Smooth muscle cell (in vitro differentiated cells): ENCODE measurements around the gene PRDM13. TPM values are rescaled to one million over a fixed set of nuclear protein-coding genes. Genes with fewer than 3 reads are reported as not detected.

Source experiments
- DNase-seq: peaks from one replicate; lab custom pipeline; 2025; ENCODE audit not compliant: unreplicated experiment; lab: John Stamatoyannopoulos, UW
- H2AFZ ChIP-seq: fragments of 200-600 bp; sonication (generic); 2 replicates; pipeline ENCODE4 v1.6.0; 2016; ENCODE audit warnings: antibody characterized with exemption, low read depth, mild to moderate bottlenecking
- H3F3A ChIP-seq: fragments of 200-600 bp; sonication (generic); 2 replicates; pipeline ENCODE4 v1.6.0; 2017; ENCODE audit warnings: antibody characterized with exemption, low read depth
- H3K27ac ChIP-seq: fragments of 200-600 bp; sonication (generic); 2 replicates; pipeline ENCODE4 v1.5.1; 2016; ENCODE audit warnings: low read depth, mild to moderate bottlenecking
- H3K27me3 ChIP-seq: fragments of 200-600 bp; sonication (generic); 2 replicates; pipeline ENCODE4 v1.6.1; 2016; ENCODE audit warnings: low read depth, mild to moderate bottlenecking
- H3K36me3 ChIP-seq: fragments of 200-600 bp; sonication (generic); 2 replicates; pipeline ENCODE4 v1.5.1; 2016; ENCODE audit warnings: low read depth
- H3K4me1 ChIP-seq: fragments of 200-600 bp; sonication (generic); 2 replicates; pipeline ENCODE4 v1.5.1; 2016; ENCODE audit warnings: low read depth
- H3K4me2 ChIP-seq: fragments of 200-600 bp; sonication (generic); 2 replicates; pipeline ENCODE4 v1.6.0; 2016; ENCODE audit warnings: mild to moderate bottlenecking
- H3K4me3 ChIP-seq: fragments of 200-600 bp; sonication (generic); 2 replicates; pipeline ENCODE4 v1.5.1; 2016; ENCODE audit warnings: mild to moderate bottlenecking
- H3K79me2 ChIP-seq: fragments of 200-600 bp; sonication (generic); 2 replicates; pipeline ENCODE4 v1.6.0; 2016; ENCODE audit warnings: low read depth, mild to moderate bottlenecking
- H3K9ac ChIP-seq: fragments of 200-600 bp; sonication (generic); 2 replicates; pipeline ENCODE4 v1.6.0; 2016; ENCODE audit warnings: low read depth
- H3K9me3 ChIP-seq: fragments of 200-600 bp; sonication (generic); replicated peaks from 2 replicates; pipeline ENCODE4 v1.5.1; 2016; ENCODE audit warnings: low read depth
- H4K20me1 ChIP-seq: fragments of 200-600 bp; sonication (generic); 2 replicates; pipeline ENCODE4 v1.6.0; 2016; ENCODE audit warnings: low read depth
- CTCF ChIP-seq: fragments of 200-600 bp; sonication (generic); IDR thresholded peaks from 2 replicates; pipeline ENCODE4 v1.5.1; 2017; ENCODE audit warnings: borderline replicate concordance, mild to moderate bottlenecking, antibody characterized with exemption; ENCODE audit not compliant: insufficient read depth, poor library complexity, severe bottlenecking
- WGBS: methylation state at CpG from one replicate; pipeline ENCODE4 v1.1.7; 2016; ENCODE audit warnings: low lambda C conversion rate; 5-methylcytosine and 5-hydroxymethylcytosine counted together
- polyA plus RNA-seq: library from polyadenylated mRNA; unstranded; fragments of >200 nt; fragmentation: Nextera tagmentation; extraction: Ambion mirVana; gene quantifications from 2 replicates; pipeline ENCODE4 v1.2.1, GENCODE V29; 2016
- total RNA-seq: library from RNA; depleted of rRNA; stranded (reverse); fragments of >200 nt; gene quantifications from 2 replicates; pipeline ENCODE4 v1.2.3, GENCODE V29; 2014

The PRDM13 gene
- total and polyA plus RNA-seq, 2 experiments from 2014 or later = not detected

- Histone ChIP-seq H3K36me3 (no peaks in the 10 kb centered on the region), H3K27me3 (peaks cover 92% of the 10 kb centered on the region), H3K27ac (no peak overlapping the region), H4K20me1 (no peaks in the 10 kb centered on the region), H3K79me2 (no peaks in the 10 kb centered on the region), H3F3A (no peaks in the 10 kb centered on the region), H3K4me1 (peaks cover 21% of the 10 kb centered on the region), H3K4me2 (no peak overlapping the region), H3K9ac (no peak overlapping the region), H2AFZ (no peak overlapping the region), H3K4me3 (no peak overlapping the region), H3K9me3 (no peaks in the 10 kb centered on the region)
- TF ChIP-seq CTCF = no peak
- 32% methylated on average over 10 of the region's 10 CpGs for WGBS
- DNase-seq = no peak
Observed at GRCh38 chr6:99589907-99590493, 16.6 kb upstream of the PRDM13 start.

DNA sequence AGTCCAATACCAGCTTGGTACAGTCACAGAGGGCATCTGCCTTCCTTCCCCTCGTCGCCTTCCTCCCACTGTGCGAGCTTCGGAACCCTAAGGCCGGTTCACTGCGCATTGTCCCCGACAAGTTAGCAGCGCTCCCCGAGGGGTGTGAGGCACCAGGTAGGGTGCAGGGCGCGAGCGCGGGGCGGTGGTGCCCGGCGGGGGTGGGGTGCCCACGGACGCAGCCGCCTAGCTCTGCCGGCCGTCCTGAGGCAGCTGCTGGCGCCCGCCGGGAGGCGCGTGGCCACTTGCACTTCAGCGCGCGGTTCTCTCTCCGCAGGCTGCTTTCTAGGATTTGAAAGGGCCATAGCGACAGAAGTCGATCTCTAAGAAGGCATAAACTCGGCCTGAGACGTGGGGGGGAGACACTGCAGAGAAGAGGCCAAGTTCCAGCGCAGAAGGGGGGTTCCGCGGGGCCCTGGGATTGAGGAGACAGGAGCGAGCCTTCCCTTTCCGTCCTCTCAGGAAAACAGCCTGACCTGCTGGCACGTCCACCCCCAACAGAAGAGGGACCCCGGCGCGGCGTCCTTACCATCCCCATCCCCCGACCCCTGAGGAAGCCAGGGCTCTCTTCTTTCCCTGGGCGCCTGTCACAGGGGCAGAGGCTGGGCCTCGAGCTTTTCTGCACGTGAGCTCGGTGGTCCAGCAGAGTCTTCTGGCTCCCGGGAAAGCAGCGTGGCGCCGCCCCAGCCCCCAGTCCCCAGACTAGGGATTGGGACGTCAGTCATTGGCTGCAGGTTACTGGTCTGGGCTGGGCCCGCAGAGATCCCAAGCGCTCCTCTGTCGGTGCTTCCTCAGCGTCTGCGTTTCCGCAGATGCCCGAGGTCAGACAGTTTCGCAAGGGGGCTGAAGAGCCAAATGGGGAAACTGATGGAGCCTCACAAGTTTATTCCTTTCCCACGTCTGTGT, 15.6 kb upstream of the PRDM13 start:
- H3F3A ChIP-seq = no peaks in the 10 kb centered on the region
- H3K27ac ChIP-seq = no peak overlapping the region
- no peak overlapping the region for H2AFZ ChIP-seq
- H3K4me1 ChIP-seq = peaks cover 21% of the 10 kb centered on the region
- peak overlapping the region; percentile 74 for H3K4me2 ChIP-seq
- 4% methylated on average over 62 of the region's 63 CpGs for WGBS
- H3K36me3 ChIP-seq = no peaks in the 10 kb centered on the region
- H3K27me3 ChIP-seq = peaks cover 92% of the 10 kb centered on the region
- no peak for TF ChIP-seq CTCF
- H3K79me2 ChIP-seq = no peaks in the 10 kb centered on the region
- H4K20me1 ChIP-seq = no peaks in the 10 kb centered on the region
- H3K9ac ChIP-seq = no peak overlapping the region
- no peaks in the 10 kb centered on the region for H3K9me3 ChIP-seq
- H3K4me3 ChIP-seq = peak overlapping the region; percentile 3
- no peak for DNase-seq

DNA sequence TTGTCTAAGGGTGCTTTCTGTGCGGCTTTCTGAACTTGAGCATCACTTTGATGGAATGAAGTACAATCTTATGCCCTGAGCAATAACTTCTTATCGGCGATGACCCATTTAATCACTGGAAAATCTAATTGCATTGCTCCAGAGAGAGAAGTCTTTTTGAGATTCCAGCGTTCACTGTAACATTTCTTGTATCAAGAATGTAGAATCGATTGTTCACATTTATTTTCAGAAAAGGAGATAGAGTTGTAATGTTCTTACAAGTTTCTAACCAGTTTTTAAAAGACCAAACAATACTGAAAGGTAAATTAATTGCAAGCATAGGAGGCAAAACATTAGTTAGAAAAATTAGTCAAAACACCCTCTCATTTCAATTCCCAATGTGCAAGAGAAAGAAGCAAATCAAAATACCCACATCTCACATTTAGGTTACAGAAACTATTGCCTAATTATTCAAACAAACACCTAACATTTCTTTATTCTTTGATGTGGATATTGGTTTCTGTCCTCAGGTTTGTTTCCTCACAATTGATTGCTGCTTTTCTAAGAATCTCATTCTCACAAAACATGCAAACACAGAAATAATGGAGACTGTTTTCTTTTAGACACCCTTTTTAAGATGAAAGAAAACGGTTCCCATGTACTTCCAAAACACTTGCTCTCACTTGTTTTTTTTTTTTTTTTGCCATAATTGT, 14.8 kb upstream of the PRDM13 start:
- DNase-seq = no peak
- H3K4me1 ChIP-seq = peaks cover 21% of the 10 kb centered on the region
- WGBS = 49% methylated on average over 6 of the region's 6 CpGs
- H2AFZ ChIP-seq = no peak overlapping the region
- no peaks in the 10 kb centered on the region for H3K36me3 ChIP-seq
- H4K20me1 ChIP-seq = no peaks in the 10 kb centered on the region
- H3K4me3 ChIP-seq = no peak overlapping the region
- no peak overlapping the region for H3K9ac ChIP-seq
- H3F3A ChIP-seq = no peaks in the 10 kb centered on the region
- H3K9me3 ChIP-seq = no peaks in the 10 kb centered on the region
- no peak overlapping the region for H3K27ac ChIP-seq
- no peak for TF ChIP-seq CTCF
- peaks cover 96% of the 10 kb centered on the region for H3K27me3 ChIP-seq
- no peaks in the 10 kb centered on the region for H3K79me2 ChIP-seq
- H3K4me2 ChIP-seq = no peak overlapping the region
